ENCODE data around the gene TMEM52.

TMEM52 gene

GRCh38 chr1:1926346-1926811 is 7.3 kb upstream of the TMEM52 start:
- no peak for DNase-seq

GRCh38 chr1:1925437-1926345 is 6.6 kb upstream of the TMEM52 start:
- no peak for DNase-seq

DNA sequence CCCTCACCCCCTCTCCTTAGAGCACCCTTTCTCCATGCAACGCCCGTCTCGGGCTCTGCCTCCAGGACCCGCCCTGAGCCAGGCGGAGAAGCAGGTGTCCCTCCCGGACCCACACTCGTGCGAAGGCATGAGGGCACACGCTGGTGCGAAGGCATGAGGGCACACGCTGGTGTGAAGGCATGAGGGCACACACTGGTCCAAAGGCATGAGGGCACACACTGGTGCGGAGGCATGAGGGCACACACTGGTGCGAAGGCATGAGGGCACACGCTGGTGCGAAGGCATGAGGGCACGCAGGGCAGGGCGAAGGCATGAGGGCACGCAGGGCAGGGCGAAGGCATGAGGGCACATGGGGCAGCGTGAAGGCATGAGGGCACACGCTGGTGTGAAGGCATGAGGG is 5.8 kb upstream of the TMEM52 start:
- DNase-seq, result no peak

GRCh38 chr1:1924386-1924785 is 5.3 kb upstream of the TMEM52 start:
- no peak for DNase-seq

DNA sequence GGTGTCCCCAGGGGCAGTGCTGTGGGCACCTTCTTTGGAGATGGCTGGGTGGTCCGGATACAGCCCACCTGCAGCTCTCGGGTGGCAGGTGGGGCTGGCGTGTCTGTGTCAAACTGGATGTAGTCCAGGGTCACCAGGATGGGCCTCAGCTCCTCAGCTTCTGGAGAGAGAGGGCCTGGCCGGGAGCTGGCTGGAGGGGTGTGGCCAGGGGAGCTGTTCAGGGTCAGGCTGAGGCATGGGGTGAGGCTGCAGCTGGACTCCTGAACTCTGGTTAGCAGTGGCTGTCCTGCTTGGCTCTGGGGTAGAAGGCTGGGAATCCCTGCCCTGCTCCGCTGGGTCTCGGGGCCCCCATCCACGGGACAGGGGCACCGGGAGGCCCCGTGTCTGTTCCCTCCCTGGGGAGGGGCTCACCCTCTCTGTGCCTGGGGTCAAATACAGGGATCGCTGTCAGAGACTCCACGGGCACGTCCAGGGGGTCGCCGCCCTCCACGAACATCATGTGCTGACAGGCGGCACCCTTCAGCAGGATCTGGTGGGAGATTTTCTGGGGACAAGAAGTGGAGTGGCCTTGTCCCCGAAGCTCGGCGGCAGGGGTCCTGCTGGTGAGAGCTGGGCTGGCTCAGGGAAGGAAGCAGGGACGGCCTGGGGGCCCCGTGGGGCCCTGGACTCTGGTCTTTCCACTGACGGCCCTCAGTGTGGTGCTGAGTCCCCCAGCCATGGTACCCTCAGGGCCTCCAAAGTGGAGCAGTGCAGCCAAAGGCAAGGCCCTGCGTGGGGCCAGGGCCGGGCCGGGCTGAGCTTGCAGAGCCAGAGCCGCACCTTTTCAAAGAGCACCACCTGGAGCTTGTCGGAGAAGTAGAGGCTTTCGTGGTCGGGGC is 4.1 kb upstream of the TMEM52 start:
- DNase-seq, result no peak

GRCh38 chr1:1922702-1922955 is 3.5 kb upstream of the TMEM52 start:
- DNase-seq, result no peak

GRCh38 chr1:1921901-1922701 is 3.0 kb upstream of the TMEM52 start:
- no peak for DNase-seq

GRCh38 chr1:1921459-1921862 is 2.4 kb upstream of the TMEM52 start:
- DNase-seq, result no peak

DNA sequence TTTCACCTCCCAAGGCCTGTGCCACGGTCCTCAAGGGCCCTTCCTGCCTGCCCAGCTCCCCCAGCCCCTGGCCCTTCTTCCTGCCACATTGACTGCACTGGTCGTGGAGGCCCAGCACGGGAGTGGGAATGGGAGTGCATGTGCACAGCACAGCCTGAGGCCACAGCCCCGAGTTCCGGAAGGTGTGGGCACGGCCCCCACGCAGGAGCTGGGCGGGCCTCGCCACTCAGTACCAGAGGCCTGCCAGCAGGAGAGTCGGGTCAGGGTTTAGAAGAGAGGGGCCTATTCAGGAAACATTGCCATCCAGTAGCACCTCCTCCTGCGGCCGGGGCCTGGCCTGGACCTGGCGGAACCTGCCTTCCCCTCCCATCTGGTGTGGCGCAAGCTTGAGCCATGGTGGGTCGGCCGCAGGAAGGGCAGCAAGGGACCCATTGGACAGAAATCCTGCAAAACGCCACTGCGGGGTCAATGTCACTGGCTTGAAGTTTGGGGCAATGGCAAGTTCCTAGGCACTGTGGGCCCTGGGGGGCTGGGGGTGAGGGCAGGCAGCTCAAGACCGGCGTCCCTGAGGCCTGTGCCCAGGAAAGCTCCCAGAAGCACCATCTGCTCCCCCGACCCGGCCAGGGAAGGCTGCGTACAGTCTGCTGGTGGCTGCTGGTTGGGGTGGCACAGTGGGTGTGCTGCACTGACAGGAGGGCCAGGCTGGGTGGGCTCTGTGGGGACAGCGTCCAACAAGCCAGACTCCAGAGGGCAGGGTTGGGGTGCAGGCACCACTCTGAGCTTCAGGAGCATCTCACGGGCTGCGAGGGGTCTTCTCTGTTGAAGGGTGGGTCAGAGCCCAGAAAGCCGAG is 1.8 kb upstream of the TMEM52 start:
- DNase-seq, result no peak

DNA sequence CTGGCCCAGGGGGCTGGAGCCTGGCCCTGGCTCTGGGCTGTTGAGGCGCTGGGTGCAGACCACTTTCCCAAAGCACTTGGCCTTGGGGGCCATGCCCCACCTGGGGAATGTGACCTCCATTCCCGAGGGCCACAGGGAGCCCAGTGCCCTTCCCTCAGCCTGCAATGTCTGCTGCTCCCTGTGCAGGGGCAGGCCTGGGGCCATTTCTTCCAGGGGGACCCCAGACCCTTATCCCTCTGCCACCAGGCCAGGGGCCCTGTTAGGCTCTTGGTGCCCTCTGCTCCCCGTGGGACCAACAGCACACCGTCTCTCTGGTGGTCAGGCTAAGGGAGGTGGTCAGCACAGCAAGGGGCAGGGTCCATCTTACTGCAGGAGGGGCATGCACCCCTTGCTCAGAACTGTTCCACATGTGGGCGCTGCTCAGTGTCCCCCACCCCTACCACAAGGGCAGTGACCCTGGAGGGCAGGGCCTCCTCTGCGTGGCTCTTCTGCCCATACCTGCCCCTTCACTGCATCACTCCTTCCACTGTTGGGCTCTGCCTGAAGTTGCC is 1.1 kb upstream of the TMEM52 start:
- no peak for DNase-seq

GRCh38 chr1:1919304-1920056 is 401 bp upstream of the TMEM52 start:
- peak; percentile 97 for DNase-seq

DNA sequence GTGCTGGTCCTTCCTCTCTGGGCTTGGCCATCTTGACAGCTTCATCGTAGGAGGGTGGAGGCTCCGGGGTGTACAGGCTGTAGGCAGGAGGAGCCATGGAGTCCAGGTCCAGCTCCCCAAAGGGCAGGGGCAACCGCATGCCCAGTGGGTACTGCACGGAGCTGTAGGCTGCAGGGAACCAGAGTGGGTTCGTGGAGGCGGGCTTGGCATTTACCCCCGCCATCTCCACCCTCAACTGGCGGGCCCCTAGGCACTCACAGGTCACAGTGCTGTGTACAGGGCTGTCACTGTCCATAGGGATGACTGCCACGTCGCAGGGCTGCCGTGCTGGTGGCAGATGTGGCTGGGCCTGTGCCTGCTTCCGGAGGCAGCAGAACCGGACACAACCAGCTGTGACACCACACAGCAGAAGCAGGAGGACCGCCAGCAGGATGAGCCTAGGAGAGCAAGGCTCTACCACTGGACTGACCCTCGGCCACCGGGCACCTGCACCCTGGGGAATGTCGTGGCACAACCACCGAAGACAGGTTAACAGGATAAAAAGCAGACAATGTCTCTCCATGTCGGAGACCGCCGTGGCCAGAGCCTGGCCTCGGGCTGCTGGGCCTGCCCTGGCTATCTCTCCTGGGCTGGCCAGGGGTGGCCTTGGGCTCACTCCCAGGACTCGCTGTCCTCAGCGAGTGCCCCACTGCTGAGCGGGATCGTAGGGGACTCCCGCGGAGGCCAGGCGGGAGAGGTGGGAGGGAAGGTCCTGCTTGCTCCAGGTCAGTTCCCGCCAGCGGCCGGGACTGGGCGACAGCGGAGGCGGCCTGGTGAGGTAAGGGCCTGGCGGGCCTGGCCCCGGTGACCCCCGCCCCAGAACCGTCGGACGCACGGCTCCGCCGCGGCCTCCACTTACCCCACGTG is 831 bp downstream of the TMEM52 start:
- no peak for DNase-seq

- no peak for DNase-seq
Measured at GRCh38 chr1:1917304-1917976, 1.6 kb downstream of the TMEM52 start.

- DNase-seq, result no peak
Measured at GRCh38 chr1:1916851-1917251, 2.2 kb downstream of the TMEM52 start.

- DNase-seq, result no peak
Measured at GRCh38 chr1:1915911-1916840, 2.9 kb downstream of the TMEM52 start.

GRCh38 chr1:1914971-1915692 is 3.9 kb downstream of the TMEM52 start, which contains the start of gene CALML6:
Gene CALML6, plus strand, starts transcription at chr1:1915260. Its CDS starts 21 bp downstream, at chr1:1915281.
- DNase-seq, result no peak

All from activated naive CD4-positive, alpha-beta T cell treated with Interleukin-2 at 50 U/mL for 16 hours (primary cell).